HG03175 (cell line): ENCODE results near the gene ZBTB7A.

Experiments used
- ATAC-seq: cut with Tn5 transposase; IDR thresholded peaks from one replicate; pipeline ENCODE4 v1.9.1; 2021; ENCODE audit warnings: mild to moderate bottlenecking, moderate library complexity; ENCODE audit not compliant: unreplicated experiment

ZBTB7A gene

DNA sequence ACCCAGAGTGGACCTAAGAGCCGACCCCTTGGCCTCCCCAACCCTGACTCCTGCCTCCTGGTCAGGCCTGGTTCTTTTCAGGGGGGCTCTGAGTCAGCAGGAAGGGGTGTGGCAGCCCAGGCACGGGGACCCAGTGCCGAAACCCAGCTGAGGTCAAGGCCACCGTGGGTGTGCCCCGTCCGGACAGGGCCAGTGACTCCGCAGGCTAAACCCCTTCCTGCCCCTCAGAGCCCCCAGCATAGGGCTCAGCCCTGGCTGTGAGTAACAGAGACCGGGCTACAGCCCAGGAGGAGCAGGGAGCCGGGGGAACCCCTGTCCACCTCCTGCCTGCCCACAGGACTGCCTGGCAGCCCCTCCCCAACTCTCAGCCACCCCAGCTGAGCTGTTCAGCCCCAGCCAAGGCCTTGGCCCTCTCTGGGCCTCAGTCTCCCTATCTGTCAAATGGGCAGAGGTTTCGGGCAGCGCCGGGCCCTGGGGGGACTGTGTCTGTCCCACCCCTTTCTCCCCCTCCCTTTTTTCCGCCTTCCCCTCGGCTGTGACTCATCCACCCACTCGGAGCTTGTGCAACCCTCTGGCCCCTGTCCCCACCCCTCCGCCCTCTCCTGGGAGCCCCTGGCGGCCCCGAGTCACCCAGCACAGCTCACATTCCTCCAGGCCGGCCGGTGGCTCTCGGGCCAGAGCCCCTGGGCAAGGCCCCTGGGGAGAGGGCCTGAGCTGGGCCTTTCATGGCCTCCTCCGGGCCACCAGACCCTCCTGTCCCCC, 8.6 kb downstream of the ZBTB7A start:
- ATAC-seq, result no peak

DNA sequence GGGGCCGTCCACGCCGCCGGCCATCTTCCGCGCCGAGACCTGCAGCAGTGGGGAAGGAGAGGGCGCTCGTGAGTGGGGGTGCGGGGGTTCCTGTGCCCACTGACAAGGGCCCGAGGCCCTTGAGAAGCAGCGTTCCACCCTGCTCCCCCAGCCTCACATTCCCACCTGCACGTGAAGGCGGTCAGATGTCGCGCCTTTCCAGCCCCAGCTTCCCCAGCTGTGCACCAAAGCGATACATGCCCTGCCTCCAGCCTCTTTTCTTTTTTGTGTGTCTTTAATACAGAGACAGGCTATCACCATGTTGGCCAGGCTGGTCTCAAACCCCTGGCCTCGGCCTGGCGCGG, 11.5 kb downstream of the ZBTB7A start:
- ATAC-seq, result no peak

DNA sequence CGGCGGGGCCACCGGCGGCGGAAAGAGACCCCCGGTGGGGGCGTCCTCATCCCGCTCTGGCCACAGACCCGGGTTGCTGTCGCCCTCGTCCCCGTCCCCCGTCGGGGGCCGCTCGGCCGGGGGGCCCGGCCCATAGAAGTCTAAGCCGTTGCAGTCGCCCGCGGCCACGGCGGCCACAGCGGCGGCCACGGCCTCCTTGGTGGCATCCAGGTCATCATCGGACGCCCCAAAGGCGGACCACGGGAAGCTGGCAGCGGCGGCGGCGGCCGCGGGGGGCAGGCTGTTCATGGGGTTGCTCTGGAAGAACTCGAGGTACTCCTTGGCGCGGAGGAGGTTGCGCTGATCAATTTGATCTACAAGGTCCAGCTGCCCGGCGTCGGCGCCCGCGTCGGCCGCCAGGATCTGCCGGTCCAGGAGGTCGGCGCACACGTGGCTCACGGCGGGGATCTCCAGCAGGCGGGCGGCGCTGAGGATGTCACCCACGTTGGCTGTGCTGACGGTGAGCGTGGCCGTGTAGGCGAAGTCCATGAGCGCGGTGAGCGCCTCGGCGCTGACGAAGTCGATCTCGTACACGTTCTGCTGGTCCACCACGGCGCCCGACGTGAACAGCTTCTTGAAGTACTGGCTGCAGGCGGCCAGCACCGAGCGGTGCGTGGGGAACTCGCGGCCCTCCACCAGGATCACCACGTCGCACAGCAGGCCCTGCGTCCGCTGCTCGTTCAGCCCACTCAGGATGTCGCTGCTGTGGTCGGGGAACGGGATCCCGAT, 12.1 kb downstream of the ZBTB7A start:
- ATAC-seq, result no peak

DNA sequence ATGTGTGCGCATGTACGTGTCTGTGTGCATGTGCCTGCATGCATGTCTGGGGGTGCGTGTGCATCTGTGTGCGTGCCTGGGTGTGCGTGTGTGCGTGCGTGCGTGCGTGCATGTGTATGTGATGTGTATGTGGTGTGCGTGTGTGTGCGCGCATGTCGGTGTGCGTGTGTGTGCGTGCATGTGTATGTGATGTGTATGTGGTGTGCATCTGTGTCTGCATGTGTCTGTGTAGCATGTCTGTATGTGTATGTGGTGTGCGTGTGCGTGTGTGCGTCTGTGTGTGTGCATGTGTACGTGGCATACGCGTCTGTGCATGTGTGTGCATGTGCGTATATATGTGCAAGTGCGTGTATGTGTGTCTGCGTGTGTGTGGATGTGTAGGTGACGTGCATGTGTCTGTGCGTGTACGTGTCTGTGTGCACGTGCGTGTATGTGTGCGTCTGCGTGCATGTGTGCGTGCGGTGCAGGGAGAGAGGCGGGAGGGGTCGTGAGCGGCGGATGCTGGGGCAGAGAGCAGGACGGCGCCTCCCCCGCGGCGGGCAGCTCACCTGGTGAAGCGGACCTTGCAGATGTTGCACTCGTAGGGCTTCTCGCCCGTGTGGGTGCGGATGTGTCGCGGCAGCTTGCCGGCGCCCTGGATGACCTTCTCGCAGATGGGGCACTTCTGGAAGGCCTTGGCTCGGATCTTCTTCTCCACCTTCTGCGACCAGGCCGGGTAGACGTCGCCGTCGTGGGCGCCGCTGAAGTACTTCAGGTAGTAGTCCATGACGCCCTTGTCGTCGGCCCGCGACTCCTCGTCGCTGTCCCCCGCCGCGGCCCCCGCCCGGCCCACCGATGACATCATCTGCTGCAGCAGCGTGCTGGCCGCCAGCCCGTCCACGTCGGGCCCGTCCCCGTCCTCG, 13.0 kb downstream of the ZBTB7A start:
- no peak for ATAC-seq

DNA sequence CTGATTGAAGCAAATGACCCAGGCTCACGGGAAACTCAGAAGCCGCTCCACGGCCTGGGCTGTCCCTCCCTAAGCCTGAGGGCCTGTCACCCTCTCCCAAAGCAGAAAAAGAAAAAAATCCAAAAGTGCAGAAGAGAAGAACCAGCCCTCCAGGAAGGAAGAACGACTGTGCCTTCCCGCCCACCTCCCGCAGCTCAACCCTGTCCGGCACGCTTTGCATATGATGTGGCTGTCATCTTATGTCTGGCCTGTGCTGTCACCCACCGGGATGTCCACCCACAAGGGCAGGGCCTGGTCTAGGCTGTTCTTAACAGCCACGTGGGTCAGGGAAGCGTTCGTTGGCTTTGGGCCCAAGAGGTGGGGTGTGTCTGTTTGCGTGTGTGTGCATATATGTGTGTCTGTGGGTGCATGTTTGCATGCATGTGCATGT, 13.7 kb downstream of the ZBTB7A start:
- ATAC-seq, result no peak

DNA sequence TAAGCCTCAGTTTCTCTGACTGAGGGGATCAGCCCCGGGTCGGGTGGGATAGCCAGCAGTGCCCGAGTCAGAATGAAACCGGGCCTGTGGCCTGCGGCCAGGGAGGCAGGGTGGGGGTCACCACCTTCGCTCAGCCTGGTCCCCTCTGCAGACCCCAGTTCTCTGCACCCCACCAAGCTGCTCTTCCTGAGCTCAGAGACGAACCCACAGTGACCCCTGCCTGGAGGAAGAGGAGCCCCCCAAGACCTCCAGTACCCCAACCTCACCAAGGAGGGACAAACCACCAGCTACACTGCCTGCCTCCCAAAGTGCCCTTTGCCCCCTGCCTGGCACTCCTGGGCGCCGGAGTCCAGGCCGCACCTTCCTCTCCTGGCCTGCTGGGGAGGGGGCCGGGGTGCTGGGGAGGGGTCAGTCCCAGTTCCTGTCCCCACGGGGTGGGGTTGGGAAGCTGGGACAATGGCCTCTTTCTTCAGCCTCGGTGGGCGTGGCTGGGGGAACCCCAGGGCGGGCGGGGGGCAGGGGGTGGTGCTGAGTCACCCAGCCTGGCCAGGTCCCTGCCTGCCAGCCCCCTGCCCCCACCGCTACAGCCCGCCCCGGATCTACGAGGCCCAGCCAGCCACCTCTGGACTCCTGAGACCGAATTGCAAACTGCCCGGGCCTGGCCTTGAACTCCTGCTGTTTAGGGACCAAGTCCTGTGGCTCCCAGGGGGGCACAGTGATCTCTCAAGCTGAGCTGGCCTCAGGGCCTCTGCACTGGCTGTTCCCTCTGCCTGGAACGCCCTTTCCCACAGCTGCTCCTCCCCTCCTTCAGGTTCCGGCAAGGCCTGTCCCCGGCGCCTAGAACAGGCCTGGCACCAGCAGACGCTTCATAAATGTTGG, 14.3 kb downstream of the ZBTB7A start:
- ATAC-seq, result no peak

DNA sequence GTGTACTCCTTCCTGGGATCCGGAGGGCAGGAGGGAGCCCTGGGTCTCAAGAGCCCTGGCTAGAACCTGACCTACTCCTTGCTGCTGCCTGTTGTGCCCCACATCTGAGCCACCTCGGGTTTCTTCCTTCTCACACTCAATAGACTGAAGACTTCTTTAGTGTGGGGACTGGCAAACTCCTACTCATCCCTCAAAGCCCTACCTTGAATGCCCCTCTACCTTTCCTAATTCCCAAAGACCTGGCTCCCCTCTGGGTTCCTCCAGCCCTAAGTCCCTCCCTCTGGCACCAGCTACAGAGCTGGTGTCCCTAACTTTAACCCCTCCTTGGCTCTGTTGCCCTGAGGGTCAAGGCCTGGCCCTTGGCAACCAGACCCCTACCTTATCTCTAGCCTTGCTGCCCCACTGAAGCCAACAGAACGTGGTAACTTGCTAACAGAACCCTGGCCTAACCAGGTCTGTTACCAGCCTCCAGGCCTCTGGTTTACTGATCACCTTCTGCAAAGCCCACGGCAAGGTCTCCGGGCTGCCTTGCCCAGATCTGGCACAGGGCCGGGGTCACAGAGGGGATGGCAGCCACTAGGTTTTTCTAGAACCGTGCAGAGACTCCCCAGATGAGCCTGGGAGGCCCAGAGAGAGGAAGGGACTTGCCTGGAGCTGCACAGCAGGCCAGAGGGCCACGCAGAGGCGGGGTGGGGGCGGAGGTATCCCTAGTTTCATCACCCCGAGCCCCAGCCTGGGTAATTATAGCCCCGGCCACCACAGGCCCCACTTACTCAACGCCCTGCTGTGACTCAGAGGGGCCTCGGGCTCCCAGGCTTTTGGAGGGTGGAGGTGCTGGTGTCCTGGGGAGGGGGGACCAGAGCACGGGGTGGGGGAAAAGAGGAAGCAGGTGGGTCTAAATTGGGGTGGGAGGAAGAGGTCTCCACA, 15.3 kb downstream of the ZBTB7A start:
- no peak for ATAC-seq

DNA sequence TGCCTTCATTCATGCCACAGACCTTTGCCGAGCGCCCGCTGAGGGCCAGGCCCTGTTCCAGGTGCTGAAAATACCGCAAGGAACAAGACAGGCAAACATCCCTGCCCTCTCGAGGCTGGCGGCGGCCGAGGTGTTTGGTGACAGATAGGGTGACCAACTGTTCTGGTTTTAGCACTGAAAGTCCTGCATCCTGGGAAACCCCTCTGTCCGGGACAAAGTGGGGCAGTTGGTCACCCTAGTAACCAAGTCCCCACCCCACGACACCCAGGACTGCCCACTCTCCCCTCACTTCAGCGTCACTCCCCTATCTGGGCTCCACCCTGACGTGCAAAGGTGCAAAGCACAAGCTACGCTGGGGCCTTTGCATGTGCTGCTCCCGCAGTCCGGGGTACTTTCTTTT, 17.3 kb downstream of the ZBTB7A start:
- no peak for ATAC-seq

DNA sequence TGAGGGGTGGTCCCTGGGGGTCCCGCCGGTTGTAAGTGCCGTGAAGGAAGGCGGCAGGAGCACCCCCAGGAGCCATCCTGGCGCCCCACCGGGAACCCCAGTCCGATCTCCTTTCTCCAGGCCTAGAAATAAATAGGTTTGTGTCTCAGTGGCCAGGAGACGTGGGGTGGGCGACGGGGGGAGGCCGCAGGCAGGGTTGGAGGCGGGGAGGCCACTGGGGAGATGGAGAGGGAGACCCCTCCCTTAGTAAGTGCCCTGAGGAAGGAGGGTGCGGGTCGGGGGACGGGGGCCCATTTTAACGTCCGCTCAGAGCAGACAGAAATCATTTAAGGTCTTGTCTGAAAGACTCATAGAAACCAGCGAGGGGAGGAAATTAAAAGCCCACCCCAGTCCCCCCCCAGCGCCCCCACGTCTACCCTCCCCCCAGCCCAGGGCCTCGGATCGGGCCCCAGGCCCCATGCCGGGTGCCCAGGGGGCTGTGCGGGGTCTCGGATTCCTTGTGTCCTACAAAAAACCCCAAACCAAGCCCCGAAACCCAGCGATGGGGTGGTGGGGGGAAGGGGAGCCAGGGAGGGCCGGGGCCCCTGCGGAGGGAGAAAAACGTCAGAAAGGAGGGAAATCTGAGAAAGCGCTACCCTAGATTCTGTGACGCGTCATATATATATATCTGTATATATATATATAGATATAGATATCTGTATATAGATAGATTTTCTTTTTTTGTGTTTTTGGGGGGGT, 19.6 kb downstream of the ZBTB7A start:
- ATAC-seq, result no peak

DNA sequence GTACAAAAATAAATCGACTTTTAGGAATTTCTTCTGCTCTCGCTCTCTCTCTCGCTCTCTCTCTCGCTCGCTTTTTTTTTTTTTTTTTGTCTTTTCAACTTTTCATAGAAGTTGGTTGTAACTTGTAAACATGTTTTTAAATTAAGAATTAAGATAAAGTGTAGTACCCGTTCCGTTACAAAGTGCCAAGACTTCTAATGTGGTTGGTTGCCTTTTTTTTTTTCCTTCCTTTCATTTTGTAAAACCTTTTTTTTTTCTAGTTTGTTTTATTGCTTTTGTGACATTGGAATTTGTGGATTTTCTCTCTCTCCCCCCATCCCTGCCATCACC, 20.4 kb downstream of the ZBTB7A start:
- ATAC-seq, result no peak

DNA sequence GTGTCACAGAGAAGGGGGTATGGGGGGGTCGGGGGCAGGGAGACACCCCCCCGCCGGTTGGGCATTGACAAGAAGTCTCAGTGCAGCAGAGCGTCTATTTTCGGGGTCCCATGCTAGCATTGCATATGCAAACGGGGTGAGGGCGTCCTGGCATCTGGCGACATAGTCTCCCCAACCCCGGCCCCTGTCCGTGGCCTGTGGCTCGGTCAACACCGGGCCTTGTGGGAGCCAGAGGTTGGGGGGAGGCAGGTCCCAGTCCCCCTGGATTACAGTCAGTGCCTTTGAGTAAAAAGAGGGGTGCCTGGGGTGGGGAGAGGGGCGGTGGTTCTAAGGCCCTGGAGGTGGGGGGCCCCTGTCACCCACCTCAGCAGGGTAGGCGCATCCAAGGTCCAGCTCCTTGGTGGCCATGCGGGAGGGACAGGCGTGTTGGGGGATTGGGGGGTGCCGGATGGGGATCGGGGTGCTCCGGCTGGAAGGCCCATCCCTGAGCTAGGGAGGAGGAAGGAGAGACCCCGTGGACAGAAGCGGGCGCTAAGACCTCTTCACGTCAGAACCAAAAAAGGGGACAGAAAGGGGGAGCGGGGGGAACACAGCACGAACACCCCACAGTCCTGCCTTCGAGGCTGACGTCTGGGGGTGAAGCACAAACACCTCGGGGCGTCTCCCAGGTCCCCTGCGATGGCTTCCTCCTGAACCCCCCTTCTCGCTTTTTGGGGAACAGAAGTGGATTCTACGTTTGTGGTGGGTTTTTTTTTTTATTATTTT, 20.9 kb downstream of the ZBTB7A start:
- ATAC-seq, result no peak

DNA sequence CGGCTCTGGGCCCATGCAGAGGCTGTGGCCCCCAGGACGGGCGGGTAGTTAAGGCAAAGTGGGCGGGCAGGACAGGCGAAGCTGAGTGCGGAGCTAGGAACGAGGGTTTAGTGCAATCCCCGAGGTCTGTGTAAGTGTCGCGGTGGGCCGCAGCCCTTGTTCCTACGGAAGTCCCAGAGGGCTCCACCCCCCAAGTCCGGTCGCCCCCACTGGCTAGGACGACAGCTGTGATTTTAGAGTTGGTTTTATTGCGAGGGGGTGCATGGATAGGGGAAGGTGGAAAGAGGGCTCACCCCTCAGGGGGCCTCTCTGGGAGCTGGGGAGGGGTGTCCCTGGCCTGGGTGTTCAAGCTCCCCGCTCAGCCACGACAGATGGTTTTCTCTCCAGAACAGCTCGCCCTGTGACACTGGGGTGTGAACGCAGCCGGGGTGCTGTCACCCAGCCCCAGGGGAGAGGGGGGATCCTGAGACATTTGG, 21.7 kb downstream of the ZBTB7A start:
- no peak for ATAC-seq

DNA sequence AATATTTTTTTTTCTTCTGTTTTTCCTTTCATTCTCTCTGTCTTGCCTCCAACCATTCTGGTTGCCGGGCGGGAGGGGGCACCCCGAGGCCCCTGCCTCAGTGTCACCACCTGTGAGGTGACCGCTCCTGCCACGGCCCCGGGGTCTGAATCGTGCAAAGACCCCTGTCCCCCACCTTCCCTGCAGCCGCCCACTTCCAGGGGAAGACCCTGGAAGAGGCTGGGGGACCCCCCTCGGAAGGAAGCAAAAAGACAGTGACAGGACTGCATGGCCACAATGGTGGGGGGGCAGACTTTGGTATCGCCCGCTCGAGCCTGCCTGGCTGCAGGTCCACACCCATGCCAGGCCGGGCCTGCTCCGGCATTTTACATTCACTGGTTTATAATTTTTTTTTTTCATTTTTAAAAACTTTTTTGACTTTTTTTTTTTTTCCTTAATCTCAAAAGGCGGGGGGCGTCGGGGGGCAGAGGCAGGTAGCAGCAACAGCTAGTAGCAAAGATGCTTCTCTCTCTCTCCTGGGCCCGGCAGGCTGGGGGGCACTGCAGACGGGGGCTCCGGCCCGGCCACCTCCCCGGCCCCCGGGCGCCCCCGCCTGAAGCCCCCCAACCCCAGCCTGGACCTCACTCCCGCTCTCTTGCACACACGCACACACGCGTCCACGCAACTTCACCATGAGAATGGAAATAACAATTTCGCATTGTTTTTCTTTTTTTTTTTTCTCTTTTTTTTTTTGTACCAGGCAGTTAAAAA, 22.6 kb downstream of the ZBTB7A start:
- no peak for ATAC-seq

DNA sequence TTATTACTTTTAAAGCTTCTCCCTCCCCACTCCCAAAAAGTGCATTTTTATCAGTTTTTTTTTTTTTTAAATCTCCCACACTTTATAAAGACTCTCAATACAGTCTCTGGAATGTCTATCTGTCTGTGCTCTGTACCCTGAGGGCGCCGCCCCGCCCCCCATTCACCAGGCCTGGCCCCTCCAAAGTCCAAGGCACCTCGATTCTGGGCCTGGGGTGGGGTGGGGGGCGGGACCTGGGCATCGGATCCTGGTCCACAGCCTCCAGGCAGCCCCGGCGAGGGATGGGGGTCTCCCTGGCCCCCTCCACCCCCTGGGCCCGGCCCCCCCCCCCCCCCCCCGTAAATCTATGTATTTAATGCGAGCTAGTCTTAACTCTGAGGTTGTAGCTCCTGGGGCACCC, 23.3 kb downstream of the ZBTB7A start:
- ATAC-seq, result no peak

DNA sequence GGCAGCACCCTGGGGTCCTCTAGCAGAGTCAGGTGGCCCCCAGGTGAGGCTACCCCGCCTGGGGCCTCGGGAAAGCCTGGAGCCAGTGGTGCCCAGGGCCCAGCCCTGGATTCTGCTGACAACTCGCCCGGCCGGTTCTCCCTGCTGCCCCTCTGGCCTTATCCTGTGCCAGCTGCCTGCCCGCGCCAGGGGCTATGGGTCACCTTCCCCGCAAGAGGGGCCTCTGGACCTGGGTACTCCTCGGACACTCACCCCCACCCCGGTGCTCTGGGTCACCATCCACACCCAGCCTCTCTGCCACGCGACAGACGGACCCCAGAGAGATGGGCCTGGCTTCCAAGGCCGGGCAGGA, 24.0 kb downstream of the ZBTB7A start:
- no peak for ATAC-seq

DNA sequence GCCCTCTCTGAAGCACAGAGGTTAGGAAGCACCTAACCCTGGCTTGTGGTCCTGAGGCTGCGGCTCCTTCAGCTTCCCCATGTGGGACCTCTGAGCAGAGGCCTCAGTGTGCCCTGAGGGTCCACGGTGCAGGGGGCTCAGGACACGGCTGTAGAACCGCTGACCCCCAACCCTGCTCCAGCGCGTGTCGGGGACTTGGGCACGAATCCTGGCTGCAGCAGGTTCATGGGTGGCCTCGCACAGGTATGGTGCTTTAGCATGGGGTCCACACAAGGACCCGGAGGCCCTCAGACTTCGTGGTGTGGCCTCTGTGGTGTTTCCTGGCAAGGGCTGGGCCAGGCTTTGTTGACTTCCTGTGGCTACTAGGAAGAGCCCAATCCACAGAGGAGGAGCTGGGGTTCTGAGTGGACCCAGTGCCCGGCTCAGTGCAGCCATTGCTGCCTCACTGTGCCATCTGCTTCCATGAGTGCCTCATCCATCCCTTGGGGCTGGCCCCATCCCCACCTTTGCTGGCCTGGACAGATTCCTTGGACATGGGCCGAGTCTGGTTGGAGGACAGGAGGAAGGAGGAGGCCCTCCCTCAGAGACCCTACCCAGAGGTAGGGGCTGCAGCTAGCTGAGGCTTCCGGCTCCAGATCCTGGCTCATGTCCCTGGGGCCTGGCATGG, 24.5 kb downstream of the ZBTB7A start:
- no peak for ATAC-seq
